Mucosa of stomach (tissue), 1 donor: Measurements from ENCODE around the gene TUBB6.

ENCODE experiments used
- H3K27me3 ChIP-seq: one replicate; pipeline ENCODE4 v1.7.0; 2013; ENCODE audit warnings: mild to moderate bottlenecking, low read length; ENCODE audit not compliant: control insufficient read depth, insufficient read depth
- H3K36me3 ChIP-seq: one replicate; pipeline ENCODE4 v1.7.0; 2013; ENCODE audit warnings: low read length; ENCODE audit not compliant: control insufficient read depth, insufficient read depth
- H3K4me1 ChIP-seq: one replicate; pipeline ENCODE4 v1.7.0; 2013; ENCODE audit warnings: mild to moderate bottlenecking, low read length; ENCODE audit not compliant: control insufficient read depth, insufficient read depth
- H3K4me3 ChIP-seq: one replicate; pipeline ENCODE4 v1.7.0; 2013; ENCODE audit warnings: low read length
- H3K9ac ChIP-seq: one replicate; pipeline ENCODE4 v1.7.0; 2013; ENCODE audit warnings: mild to moderate bottlenecking, low read length, moderate library complexity
- H3K9me3 ChIP-seq: one replicate; pipeline ENCODE4 v1.7.0; 2013; ENCODE audit warnings: mild to moderate bottlenecking, low read length, moderate library complexity; ENCODE audit not compliant: control insufficient read depth
- donor health status: Pancreatic carcinoma.

Gene TUBB6

DNA sequence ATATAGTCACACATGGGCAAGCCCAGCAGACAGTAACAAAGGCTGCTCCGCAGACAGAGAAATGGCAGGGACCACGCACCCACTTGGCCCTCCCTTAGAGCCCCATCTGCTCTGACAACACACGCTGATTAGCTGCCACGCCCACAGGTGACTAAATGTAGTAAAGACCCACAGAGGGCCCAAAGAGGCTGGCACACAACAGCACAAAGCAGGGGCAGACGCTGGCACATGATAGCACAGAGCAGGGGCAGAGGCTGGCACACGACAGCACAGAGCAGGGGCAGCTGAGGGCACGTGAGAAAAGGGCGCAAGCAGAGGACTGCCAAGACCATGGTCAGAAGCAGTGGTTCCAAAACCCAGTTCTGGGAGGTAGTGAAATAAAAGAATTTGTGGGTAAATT, 58.3 kb downstream of the TUBB6 start:
- peaks cover 4% of the 10 kb centered on the region for H3K36me3 ChIP-seq
- peaks cover 5% of the 10 kb centered on the region for H3K4me1 ChIP-seq

DNA sequence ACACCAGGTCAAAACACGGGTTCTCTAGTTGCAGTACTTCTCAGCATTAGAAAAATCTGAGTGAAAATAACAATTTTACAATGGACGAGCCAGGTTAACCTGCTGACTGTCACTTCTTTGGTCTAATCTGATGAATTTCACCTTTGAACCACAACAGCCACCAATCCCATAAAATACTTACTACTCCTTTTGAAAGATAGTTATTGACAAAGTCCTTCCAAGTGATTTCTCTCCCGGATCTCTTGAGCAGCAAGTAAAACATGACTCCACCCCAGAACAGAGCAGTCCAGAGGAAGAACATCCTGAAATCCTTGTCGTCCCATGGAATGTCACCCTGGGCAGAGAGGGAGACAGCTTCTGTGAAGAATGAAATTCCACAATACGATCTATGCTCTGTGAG, 58.7 kb downstream of the TUBB6 start:
- Histone ChIP-seq H3K9me3 (no peaks in the 10 kb centered on the region), H3K9ac (no peak overlapping the region), H3K27me3 (no peaks in the 10 kb centered on the region), H3K36me3 (peaks cover 4% of the 10 kb centered on the region), H3K4me1 (peaks cover 9% of the 10 kb centered on the region), H3K4me3 (no peak overlapping the region)

More for the DNA sequence above, 58.3 kb downstream of the TUBB6 start:
- H3K4me3 ChIP-seq = no peak overlapping the region
- no peaks in the 10 kb centered on the region for H3K27me3 ChIP-seq
- H3K9me3 ChIP-seq = no peaks in the 10 kb centered on the region
- H3K9ac ChIP-seq = no peak overlapping the region

DNA sequence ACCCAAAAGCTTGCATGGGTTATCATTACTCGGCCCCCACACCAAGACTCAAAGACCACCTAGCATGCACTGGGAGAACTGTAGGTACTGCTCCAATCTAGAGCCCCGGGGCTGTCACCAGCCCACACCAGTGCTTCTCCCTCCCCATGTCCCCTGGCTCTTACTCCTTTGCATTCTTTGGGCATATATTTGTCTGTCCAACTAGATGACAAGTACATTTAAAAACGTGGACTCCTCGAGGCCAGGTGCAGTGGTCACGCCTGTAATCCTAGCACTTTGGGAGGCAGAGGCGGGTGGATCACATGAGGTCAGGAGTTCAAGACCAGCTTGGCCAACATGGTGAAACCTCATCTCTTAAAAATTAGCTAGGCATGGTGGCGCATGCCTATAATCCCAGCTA, 61.2 kb downstream of the TUBB6 start:
- Histone ChIP-seq H3K9me3 (no peaks in the 10 kb centered on the region), H3K4me3 (no peak overlapping the region), H3K4me1 (peaks cover 30% of the 10 kb centered on the region), H3K9ac (no peak overlapping the region), H3K27me3 (no peaks in the 10 kb centered on the region), H3K36me3 (no peaks in the 10 kb centered on the region)

DNA sequence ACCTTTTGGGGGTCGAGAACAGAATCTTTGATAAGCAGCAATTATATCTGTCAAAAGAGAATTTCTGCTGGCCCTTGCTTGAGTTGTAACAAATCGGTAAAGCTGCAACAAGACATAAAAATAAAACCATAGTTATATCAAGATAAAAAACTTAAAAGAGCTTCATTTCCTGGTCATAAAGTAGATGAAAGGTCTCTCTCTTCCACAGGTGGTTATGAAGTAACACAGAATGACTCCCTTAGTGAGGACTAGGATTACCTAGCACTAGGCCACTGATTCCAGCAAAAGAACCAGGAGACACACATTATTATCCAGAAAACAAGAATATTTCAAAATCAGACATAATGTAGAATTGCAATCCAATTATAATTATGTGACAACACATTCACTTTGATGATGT, 63.5 kb downstream of the TUBB6 start:
- Histone ChIP-seq H3K9ac (peak overlapping the region; percentile 4), H3K9me3 (no peaks in the 10 kb centered on the region), H3K4me1 (peaks cover 50% of the 10 kb centered on the region), H3K36me3 (no peaks in the 10 kb centered on the region), H3K4me3 (no peak overlapping the region), H3K27me3 (no peaks in the 10 kb centered on the region)

DNA sequence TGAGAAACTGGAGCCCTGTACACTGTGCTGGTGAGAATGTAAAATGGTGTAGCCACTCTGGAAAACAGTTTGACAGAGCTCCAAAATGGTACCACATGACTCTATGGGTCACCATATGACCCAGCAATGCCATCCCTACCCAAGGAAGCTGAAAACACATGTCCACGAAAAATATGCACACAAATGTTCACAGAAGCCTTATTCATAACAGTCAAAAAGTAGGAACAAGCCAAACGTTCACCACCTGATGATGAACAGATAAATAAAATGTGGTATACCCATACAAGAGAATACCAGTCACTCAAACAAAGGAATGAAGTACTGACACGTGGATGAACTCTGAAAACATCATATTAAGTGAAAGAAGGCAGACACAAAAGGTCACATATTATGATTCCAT, 64.4 kb downstream of the TUBB6 start:
- Histone ChIP-seq H3K9me3 (no peaks in the 10 kb centered on the region), H3K4me3 (no peak overlapping the region), H3K36me3 (no peaks in the 10 kb centered on the region), H3K27me3 (no peaks in the 10 kb centered on the region), H3K4me1 (peaks cover 50% of the 10 kb centered on the region), H3K9ac (no peak overlapping the region)

DNA sequence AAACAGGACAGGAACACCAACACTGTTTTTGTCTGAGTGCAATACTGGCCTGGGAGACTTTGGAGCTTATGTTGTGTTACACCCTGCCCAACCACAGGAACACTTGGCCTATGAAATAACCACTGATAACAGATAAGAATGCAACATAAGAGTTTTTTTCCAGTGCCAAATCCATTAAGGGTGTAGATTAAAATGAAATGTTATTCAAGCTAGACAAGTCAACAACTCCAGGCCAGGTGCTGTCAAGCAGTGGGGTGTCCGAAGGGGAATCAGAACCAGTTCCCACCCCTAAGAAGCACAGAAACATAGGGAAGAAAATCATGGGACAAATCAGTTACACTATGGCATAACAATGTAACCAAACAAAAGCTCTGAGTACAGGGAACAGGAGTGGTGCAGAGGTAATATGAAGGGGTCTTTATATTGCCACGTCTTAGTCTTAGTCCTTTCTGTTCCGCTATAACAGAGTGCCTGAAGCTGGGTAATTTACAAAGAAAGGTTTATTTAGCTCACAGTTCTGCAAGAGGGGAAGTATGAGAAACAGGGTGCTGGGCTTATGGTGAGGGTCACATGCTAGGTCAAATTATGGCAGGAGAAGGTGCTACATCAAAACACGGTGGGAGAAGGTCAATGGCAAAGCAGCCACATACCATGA, 65.2 kb downstream of the TUBB6 start:
- H3K36me3 ChIP-seq = no peaks in the 10 kb centered on the region
- H3K4me3 ChIP-seq = no peak overlapping the region
- H3K9me3 ChIP-seq = no peaks in the 10 kb centered on the region
- peaks cover 50% of the 10 kb centered on the region for H3K4me1 ChIP-seq
- H3K9ac ChIP-seq = peak overlapping the region; percentile 10
- H3K27me3 ChIP-seq = no peaks in the 10 kb centered on the region

DNA sequence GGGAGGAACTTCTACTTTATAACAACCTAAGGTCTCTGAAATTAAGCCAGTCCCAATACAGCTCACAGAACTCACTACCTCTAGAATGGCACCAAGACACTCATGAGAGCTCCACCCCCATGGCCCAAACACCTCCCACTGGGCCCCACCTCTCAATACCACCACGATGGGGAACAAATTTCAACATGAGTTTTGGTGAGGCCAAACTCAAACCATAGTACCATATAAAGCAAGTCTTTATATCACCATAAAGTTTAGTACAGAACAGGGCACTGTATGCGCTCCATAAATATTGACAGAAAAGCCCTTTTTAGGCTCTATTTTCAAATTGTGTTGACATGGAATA, 65.7 kb downstream of the TUBB6 start:
- peaks cover 50% of the 10 kb centered on the region for H3K4me1 ChIP-seq
- H3K9me3 ChIP-seq = no peaks in the 10 kb centered on the region
- H3K4me3 ChIP-seq = no peak overlapping the region
- no peaks in the 10 kb centered on the region for H3K36me3 ChIP-seq
- no peak overlapping the region for H3K9ac ChIP-seq
- no peaks in the 10 kb centered on the region for H3K27me3 ChIP-seq

DNA sequence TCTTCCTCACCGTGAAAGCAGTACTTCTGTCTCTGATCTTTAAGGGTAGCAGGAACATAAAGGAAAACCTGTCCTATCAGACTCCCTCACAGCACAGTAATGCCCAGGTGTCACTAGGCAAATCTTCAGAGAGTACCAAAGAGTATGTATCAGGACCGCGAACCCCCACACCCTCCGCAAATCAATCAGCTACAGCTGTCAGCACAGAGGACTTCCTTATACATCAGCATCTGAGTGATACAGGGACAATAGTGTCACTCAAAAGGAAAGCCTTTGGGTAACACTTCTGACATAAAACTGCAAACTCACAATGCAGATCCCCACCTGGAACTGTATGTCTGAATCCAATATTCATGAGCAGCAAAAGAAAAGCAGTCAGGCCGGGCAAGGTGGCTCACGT, 66.4 kb downstream of the TUBB6 start:
- H3K27me3 ChIP-seq = no peaks in the 10 kb centered on the region
- no peaks in the 10 kb centered on the region for H3K36me3 ChIP-seq
- H3K9ac ChIP-seq = peak overlapping the region; percentile 39
- peaks cover 50% of the 10 kb centered on the region for H3K4me1 ChIP-seq
- H3K9me3 ChIP-seq = no peaks in the 10 kb centered on the region
- H3K4me3 ChIP-seq = no peak overlapping the region
